Lower leg skin (tissue), 3 donors: ENCODE data around the gene FNBP1L.

Source experiments
- POLR2A ChIP-seq, 2 donors: fragments of 450-650 bp; IDR thresholded peaks; one replicate each; pipeline ENCODE4 v1.6.1; 2016 to 2017; ENCODE audit warnings: antibody characterized with exemption in 2 of 2, mild to moderate bottlenecking in 1 of 2, moderate library complexity in 1 of 2
- TF ChIP-seq, protein P1 (sequence below), 3 donors: fragments of 450-650 bp; IDR thresholded peaks; one replicate each; pipeline ENCODE4 v1.5.1; 2016; ENCODE audit warnings: antibody characterized with exemption in 3 of 3, mild to moderate bottlenecking in 3 of 3, moderate library complexity in 2 of 3

DNA sequence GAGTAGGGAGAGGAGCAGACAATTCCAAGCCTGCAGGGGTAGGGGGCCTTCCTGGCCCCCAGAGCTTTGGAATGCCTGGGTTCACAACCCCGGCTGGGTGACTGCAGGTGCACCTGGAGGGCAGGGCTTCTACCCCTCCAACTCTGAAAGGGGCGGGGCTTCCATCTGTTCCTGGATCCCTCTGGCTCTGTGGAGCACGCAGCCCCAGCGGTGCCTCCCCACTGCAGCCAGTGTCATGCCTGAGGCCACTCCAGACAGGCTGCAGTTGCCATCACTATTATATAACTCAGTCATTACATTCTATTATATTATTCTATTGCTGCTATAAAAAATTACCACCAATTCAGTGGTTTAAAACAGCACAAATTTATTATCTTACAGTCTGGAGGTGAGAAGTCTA is 12.5 kb upstream of the FNBP1L start:
- no peak for TF ChIP-seq POLR2A (IDR thresholded peaks at IDR 0.05)
- TF ChIP-seq, protein P1, sequence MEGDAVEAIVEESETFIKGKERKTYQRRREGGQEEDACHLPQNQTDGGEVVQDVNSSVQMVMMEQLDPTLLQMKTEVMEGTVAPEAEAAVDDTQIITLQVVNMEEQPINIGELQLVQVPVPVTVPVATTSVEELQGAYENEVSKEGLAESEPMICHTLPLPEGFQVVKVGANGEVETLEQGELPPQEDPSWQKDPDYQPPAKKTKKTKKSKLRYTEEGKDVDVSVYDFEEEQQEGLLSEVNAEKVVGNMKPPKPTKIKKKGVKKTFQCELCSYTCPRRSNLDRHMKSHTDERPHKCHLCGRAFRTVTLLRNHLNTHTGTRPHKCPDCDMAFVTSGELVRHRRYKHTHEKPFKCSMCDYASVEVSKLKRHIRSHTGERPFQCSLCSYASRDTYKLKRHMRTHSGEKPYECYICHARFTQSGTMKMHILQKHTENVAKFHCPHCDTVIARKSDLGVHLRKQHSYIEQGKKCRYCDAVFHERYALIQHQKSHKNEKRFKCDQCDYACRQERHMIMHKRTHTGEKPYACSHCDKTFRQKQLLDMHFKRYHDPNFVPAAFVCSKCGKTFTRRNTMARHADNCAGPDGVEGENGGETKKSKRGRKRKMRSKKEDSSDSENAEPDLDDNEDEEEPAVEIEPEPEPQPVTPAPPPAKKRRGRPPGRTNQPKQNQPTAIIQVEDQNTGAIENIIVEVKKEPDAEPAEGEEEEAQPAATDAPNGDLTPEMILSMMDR (IDR thresholded peaks at IDR 0.05) = no peak
